Endothelial cell of umbilical vein (primary cell): ENCODE data around the gene MCRIP2. TPM values are rescaled to one million over a fixed set of nuclear protein-coding genes. Genes with fewer than 3 reads are reported as not detected.
A peak's percentile ranks its signal among the peaks of the same experiment; 100 is the strongest.

ENCODE experiments used
- Bru-seq: library from RNA; stranded (reverse); fragments of 400-500 nt; gene quantifications from one replicate; lab custom pipeline; 2021; lab: Mats Ljungman, UMichigan
- BruChase-seq, 2 experiments: library from RNA; stranded (reverse); fragments of 400-500 nt; gene quantifications; one replicate each; lab custom pipeline; 2021; lab: Mats Ljungman, UMichigan
- BruUV-seq: library from RNA; stranded (reverse); fragments of 400-500 nt; replicated peaks from 2 replicates; lab custom pipeline; 2021; lab: Mats Ljungman, UMichigan
- CTCF ChIA-PET: fragments of 300-600, 350-600 bp; sonication (Branson Sonifier 250); formaldehyde crosslinking; loops from one replicate; lab custom pipeline; 2021; ENCODE audit warnings: antibody characterized with exemption, inconsistent platforms; lab: Charles Lee
- POLR2A ChIA-PET: fragments of 300-600, 350-600 bp; sonication (Branson Sonifier 250); formaldehyde crosslinking; loops from one replicate; lab custom pipeline; 2021; ENCODE audit warnings: antibody characterized with exemption, inconsistent platforms; lab: Charles Lee
- DNase-seq: peaks from one replicate; pipeline ENCODE4 v3.0.0-alpha.2; 2011; ENCODE audit warnings: low read depth, low spot score
- FAIRE-seq: peaks from 2 replicates; lab custom pipeline; 2011; peaks lifted over from hg19 to GRCh38; lab: Jason Lieb, UNC
- H2AFZ ChIP-seq: 2 replicates; pipeline ENCODE4 v1.6.0; 2012; ENCODE audit warnings: low read depth, low read length, control low read depth, inconsistent platforms
- H3K27ac ChIP-seq: 2 replicates; pipeline ENCODE4 v1.5.1; 2011; ENCODE audit warnings: low read depth, mild to moderate bottlenecking, control low read depth, low read length, moderate library complexity; ENCODE audit not compliant: insufficient read depth
- H3K27me3 ChIP-seq, 2 experiments: 2 replicates each; pipeline versions ENCODE4 v1.6.0 to v1.6.1; 2011; ENCODE audit warnings: low read length in 2 of 2, mixed read lengths in 1 of 2; ENCODE audit not compliant: control insufficient read depth in 2 of 2, insufficient read depth in 2 of 2
- H3K36me3 ChIP-seq, 2 experiments: 2 replicates in 1 of 2; 3 replicates in 1 of 2; pipeline ENCODE4 v1.5.1; 2011; ENCODE audit warnings: low read length in 2 of 2, mild to moderate bottlenecking in 1 of 2, moderate library complexity in 1 of 2; ENCODE audit not compliant: control insufficient read depth in 2 of 2, insufficient read depth in 2 of 2; ENCODE audit errors: extremely low read depth in 1 of 2
- H3K4me1 ChIP-seq: 3 replicates; pipeline ENCODE4 v1.5.1; 2011; ENCODE audit warnings: mild to moderate bottlenecking, low read length; ENCODE audit not compliant: control insufficient read depth, insufficient read depth; ENCODE audit errors: extremely low read depth
- H3K4me2 ChIP-seq: 2 replicates; pipeline ENCODE4 v1.6.1; 2011; ENCODE audit warnings: low read length, control low read depth, mixed read lengths; ENCODE audit not compliant: insufficient read depth
- H3K4me3 ChIP-seq, 3 experiments: fragments of 200-600 bp in 1 of 3; sonication (generic), shearing (Covaris generic) in 1 of 3; replicated peaks in 1 of 3; 2 replicates each; pipeline ENCODE4 v1.5.1; 2011 to 2016; ENCODE audit warnings: control low read depth in 3 of 3, low read length in 3 of 3, mild to moderate bottlenecking in 2 of 3, inconsistent platforms in 1 of 3, low read depth in 1 of 3, moderate library complexity in 1 of 3; ENCODE audit not compliant: insufficient read depth in 1 of 3
- H3K79me2 ChIP-seq: 2 replicates; pipeline ENCODE4 v1.6.0; 2012; ENCODE audit warnings: low read length, inconsistent platforms; ENCODE audit not compliant: control insufficient read depth, insufficient read depth
- H3K9ac ChIP-seq: replicated peaks from 2 replicates; pipeline ENCODE3; 2011; ENCODE audit warnings: low read length, control low read depth; ENCODE audit not compliant: insufficient read depth; ENCODE audit errors: extremely low read depth
- H3K9me1 ChIP-seq: replicated peaks from 3 replicates; pipeline ENCODE4 v1.6.0; 2011; ENCODE audit warnings: mild to moderate bottlenecking, low read length; ENCODE audit not compliant: control insufficient read depth, insufficient read depth; ENCODE audit errors: extremely low read depth
- H3K9me3 ChIP-seq: replicated peaks from 2 replicates; pipeline ENCODE4 v1.5.1; 2012; ENCODE audit warnings: low read length, inconsistent platforms; ENCODE audit not compliant: control insufficient read depth, insufficient read depth
- H4K20me1 ChIP-seq: replicated peaks from 2 replicates; pipeline ENCODE3; 2011; ENCODE audit warnings: mild to moderate bottlenecking, low read length; ENCODE audit not compliant: control insufficient read depth, insufficient read depth; ENCODE audit errors: extremely low read depth
- FOS ChIP-seq: IDR thresholded peaks from 2 replicates; pipeline ENCODE4 v1.6.1; 2011; ENCODE audit warnings: mild to moderate bottlenecking, low read length, moderate library complexity, borderline replicate concordance; ENCODE audit not compliant: insufficient read depth
- POLR2A ChIP-seq: IDR thresholded peaks from 2 replicates; pipeline ENCODE4 v1.6.1; 2012; ENCODE audit warnings: low read depth, mild to moderate bottlenecking, control low read depth, low read length
- POLR2AphosphoS5 ChIP-seq: IDR thresholded peaks from 2 replicates; pipeline ENCODE4 v1.6.1; 2012; ENCODE audit warnings: low read depth, mild to moderate bottlenecking, control low read depth, low read length, moderate library complexity; ENCODE audit not compliant: insufficient read depth
- dilution Hi-C: fragments of 300-500 bp; cut with MboI; formaldehyde crosslinking; loops from one replicate; pipeline ENCODE4 v1.15.0; 2019; ENCODE audit warnings: low sequenced_read_pairs; ENCODE audit not compliant: extremely low pct_ligation_motif_present
- intact Hi-C: fragments of 100-400 bp; cut with micrococcal nuclease; formaldehyde crosslinking; loops from one replicate; pipeline ENCODE4 v1.10.0; 2022
- long read RNA-seq: library from polyadenylated mRNA; stranded (forward); transcript quantifications from one replicate; pipeline ENCODE4 v2.0.0, GENCODE V29; 2021
- polyA minus RNA-seq, 3 experiments: library from RNA; depleted of rRNA, polyadenylated mRNA; stranded (reverse); fragments of >200 nt; gene quantifications; 1 replicate in 1 of 3; 2 replicates in 2 of 3; pipeline ENCODE4 v1.2.3, GENCODE V29; 2011
- polyA plus RNA-seq, 4 experiments: library from polyadenylated mRNA; depleted of rRNA in 3 of 4; stranded (reverse) in 3 of 4; unstranded in 1 of 4; fragments of >200 nt; gene quantifications; 2 replicates each; pipeline versions ENCODE4 v1.2.1 to v1.2.3, GENCODE V29; 2011 to 2012; ENCODE audit warnings: missing spikeins in 1 of 4
- total RNA-seq: library from RNA; stranded (reverse); gene quantifications from 2 replicates; pipeline ENCODE4 v1.2.3, GENCODE V29; 2021
- TF ChIP-seq, protein P1 (sequence below), 2 donors: IDR thresholded peaks; 1 replicate in 1 of 2; 2 replicates in 1 of 2; pipeline ENCODE4 v1.5.1; 2011; ENCODE audit warnings: low read length in 2 of 2, mild to moderate bottlenecking in 2 of 2, moderate library complexity in 2 of 2, control low read depth in 1 of 2, inconsistent platforms in 1 of 2, low read depth in 1 of 2; ENCODE audit not compliant: insufficient read depth in 1 of 2; ENCODE audit errors: extremely low read depth in 1 of 2

MCRIP2 gene, protein sequence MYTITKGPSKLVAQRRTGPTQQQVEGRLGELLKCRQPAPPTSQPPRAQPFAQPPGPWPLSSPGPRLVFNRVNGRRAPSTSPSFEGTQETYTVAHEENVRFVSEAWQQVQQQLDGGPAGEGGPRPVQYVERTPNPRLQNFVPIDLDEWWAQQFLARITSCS
- total RNA-seq (12.9 and 17.1 TPM in 2 replicates), polyA plus RNA-seq (18.9 and 29.9 TPM in 2 replicates), polyA minus RNA-seq (2.5 TPM in 2 replicates), Bru-seq, nascent RNA (percentile 44 among the genes with signal in this experiment), BruChase-seq, experiment 1, labeled RNA remaining after a 6-hour chase (percentile 50 among the genes with signal in this experiment), BruChase-seq, experiment 2, labeled RNA remaining after a 2-hour chase (percentile 55 among the genes with signal in this experiment)
- polyA plus RNA-seq (2011; cell fraction: cytosol; rRNA removed), result 9.2 and 13.2 TPM in 2 replicates
- polyA plus RNA-seq (2011; cell fraction: nucleus; rRNA removed), result 7.1 and 7.4 TPM in 2 replicates
- polyA plus RNA-seq (2012), result 12.8 and 19.9 TPM in 2 replicates
- 45.1 TPM for polyA minus RNA-seq (2011; cell fraction: cytosol; rRNA and poly(A)+ RNA removed)
- 1.8 and 2.5 TPM in 2 replicates for polyA minus RNA-seq (2011; cell fraction: nucleus; rRNA and poly(A)+ RNA removed)
- long read RNA-seq, transcript MCRIP2-201 (5 exons, 946 nt), result major isoform, 15 of 35 reads
- long read RNA-seq, transcript MCRIP2-203 (6 exons, 1,050 nt), result minor isoform, 8 of 35 reads
- long read RNA-seq, partial matches to known transcripts, result 2 of 35 reads
- long read RNA-seq, other reads (novel, unspliced or antisense), result 6 of 35 reads

DNA sequence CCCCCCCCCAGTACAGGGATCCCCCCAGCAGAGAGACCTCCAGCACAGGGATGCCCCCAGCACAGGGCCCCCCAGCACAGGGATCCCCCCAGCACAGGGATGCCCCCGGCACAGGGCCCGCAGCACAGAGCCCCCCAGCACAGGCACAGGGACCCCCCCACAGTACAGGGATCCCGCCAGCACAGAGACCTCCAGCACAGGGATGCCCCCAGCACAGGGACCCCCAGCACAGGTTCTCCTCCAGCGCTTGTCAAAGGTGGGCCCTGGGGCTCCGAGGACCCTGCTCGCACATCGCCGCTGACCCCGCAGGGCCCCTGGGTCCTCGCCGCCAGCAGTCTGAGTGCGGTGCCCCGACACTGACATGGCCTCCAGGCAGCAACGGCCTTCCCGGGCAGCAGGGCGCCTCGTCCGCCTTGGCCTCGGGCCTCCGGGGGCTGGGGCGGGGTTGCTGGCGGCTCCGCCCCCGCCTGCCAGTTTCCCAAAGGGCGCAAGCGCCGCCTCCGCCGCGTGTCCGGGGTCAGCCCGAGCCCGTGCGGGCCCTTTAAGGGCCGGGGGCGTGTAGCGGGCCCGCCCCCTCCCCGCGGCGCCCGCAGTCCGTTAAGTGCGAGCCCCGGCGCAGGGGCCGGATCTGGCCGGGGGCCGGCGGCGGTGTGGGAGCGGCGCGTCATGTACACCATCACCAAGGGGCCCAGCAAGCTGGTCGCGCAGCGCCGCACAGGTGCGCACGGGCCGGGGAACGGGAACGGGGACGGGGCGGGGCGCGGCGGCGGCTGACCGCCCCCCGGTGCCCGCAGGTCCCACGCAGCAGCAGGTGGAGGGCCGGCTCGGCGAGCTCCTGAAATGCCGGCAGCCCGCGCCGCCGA is at the start of gene MCRIP2:
Gene MCRIP2 (plus strand): TSS at position 503 of the 863 bp plus-strand sequence. CDS start 164 bp downstream, at position 667.
- H3K79me2 ChIP-seq, result no peaks in the 10 kb centered on the region
- H3K4me3 ChIP-seq, result peak within 1 kb of the TSS; percentile 32 to 52 (median 36)
- H3K9me3 ChIP-seq, result no peaks in the 10 kb centered on the region
- H3K4me1 ChIP-seq, result peaks cover 9% of the 10 kb centered on the region
- peak within 1 kb of the TSS; percentile 25 for H3K9ac ChIP-seq
- dilution Hi-C loops, result no loop called here
- ChIA-PET CTCF (interaction anchor here (1.0 kb wide), 1 partner anchor 16 kb away, joined by 3 read pairs; no protein-coding TSS in a partner anchor), POLR2A (no interaction called here)
- TF ChIP-seq, protein P1, sequence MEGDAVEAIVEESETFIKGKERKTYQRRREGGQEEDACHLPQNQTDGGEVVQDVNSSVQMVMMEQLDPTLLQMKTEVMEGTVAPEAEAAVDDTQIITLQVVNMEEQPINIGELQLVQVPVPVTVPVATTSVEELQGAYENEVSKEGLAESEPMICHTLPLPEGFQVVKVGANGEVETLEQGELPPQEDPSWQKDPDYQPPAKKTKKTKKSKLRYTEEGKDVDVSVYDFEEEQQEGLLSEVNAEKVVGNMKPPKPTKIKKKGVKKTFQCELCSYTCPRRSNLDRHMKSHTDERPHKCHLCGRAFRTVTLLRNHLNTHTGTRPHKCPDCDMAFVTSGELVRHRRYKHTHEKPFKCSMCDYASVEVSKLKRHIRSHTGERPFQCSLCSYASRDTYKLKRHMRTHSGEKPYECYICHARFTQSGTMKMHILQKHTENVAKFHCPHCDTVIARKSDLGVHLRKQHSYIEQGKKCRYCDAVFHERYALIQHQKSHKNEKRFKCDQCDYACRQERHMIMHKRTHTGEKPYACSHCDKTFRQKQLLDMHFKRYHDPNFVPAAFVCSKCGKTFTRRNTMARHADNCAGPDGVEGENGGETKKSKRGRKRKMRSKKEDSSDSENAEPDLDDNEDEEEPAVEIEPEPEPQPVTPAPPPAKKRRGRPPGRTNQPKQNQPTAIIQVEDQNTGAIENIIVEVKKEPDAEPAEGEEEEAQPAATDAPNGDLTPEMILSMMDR (IDR thresholded peaks at IDR 0.05; ENCODE audit: extremely low read depth in 1 of 2, insufficient read depth in 1 of 2, low read depth in 1 of 2, low read length in 2 of 2), result no peak
- TF ChIP-seq POLR2A (peak; percentile 63), POLR2AphosphoS5 (peak; percentile 60), FOS (no peak)
- intact Hi-C loops, result no loop called here
- H4K20me1 ChIP-seq, result no peaks in the 10 kb centered on the region
- H3K36me3 ChIP-seq, result no peaks in the 10 kb centered on the region
- peak; percentile 93 for FAIRE-seq
- no peaks in the 10 kb centered on the region for H3K9me1 ChIP-seq
- DNase-seq, result peak; percentile 62
- H3K27ac ChIP-seq, result no peak within 1 kb of the TSS
- H2AFZ ChIP-seq, result peak within 1 kb of the TSS; percentile 48
- H3K27me3 ChIP-seq, result no peaks in the 10 kb centered on the region
- peak within 1 kb of the TSS; percentile 4 for H3K4me2 ChIP-seq
- no TSS peak for BruUV-seq
